A673 (cell line): ENCODE data around the gene DHCR24.

Source experiments
- EZH2 ChIP-seq: fragments of 200-600 bp; sonication (generic); IDR thresholded peaks from 2 replicates; pipeline ENCODE4 v1.6.1; 2017; ENCODE audit warnings: borderline replicate concordance, low read depth, mild to moderate bottlenecking, mixed read lengths, antibody characterized with exemption, low read length; ENCODE audit not compliant: poor library complexity, severe bottlenecking
- TF ChIP-seq, protein P1 (sequence below): fragments of 300-800, 200-600 bp; sonication (generic); conservative IDR thresholded peaks from 2 replicates; pipeline ENCODE4 v1.5.1; 2017; ENCODE audit warnings: low read depth, mild to moderate bottlenecking, antibody characterized with exemption, low read length, moderate library complexity, mixed read lengths

DNA sequence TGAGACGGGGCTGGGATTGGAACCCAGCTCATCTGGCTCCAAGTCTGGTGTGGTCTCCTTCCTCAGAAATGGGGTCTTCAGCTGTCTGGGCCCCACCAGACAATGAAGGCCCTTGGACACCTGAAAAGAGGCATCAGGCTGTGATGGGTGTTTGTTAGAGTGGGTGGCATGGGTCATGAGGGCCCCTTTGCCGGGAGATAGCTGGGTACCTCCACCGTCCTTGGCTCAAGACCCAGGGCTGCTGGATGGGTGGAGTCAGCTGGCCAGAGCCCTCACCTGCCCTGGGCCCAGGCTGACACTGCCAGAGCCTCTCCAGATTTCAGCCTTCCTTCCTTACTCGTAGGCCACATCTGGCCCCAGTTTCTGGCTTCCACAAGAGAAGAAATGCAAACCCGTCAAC lies 72.4 kb downstream of the DHCR24 start:
- TF ChIP-seq, protein P1, sequence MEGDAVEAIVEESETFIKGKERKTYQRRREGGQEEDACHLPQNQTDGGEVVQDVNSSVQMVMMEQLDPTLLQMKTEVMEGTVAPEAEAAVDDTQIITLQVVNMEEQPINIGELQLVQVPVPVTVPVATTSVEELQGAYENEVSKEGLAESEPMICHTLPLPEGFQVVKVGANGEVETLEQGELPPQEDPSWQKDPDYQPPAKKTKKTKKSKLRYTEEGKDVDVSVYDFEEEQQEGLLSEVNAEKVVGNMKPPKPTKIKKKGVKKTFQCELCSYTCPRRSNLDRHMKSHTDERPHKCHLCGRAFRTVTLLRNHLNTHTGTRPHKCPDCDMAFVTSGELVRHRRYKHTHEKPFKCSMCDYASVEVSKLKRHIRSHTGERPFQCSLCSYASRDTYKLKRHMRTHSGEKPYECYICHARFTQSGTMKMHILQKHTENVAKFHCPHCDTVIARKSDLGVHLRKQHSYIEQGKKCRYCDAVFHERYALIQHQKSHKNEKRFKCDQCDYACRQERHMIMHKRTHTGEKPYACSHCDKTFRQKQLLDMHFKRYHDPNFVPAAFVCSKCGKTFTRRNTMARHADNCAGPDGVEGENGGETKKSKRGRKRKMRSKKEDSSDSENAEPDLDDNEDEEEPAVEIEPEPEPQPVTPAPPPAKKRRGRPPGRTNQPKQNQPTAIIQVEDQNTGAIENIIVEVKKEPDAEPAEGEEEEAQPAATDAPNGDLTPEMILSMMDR: no peak
- TF ChIP-seq EZH2: no peak
